Measurements from ENCODE around the gene KRTAP2-3. TPM values are rescaled to one million over a fixed set of nuclear protein-coding genes. Genes with fewer than 3 reads are reported as not detected.

KRTAP2-3 gene
- total RNA-seq, 4 donors from 2014 or later, result not detected

GRCh38 chr17:41024697-41025096 is 35.2 kb downstream of the KRTAP2-3 start:
- Histone ChIP-seq H3K36me3 (no peaks in the 10 kb centered on the region), H3K4me3 (no peak overlapping the region), H3K9me3 (peaks cover 0 to 4% (median 0%) of the 10 kb centered on the region in 3 donors), H3K27ac (no peak overlapping the region), H3K4me1 (no peaks in the 10 kb centered on the region), H3K27me3 (peaks cover 22% of the 10 kb centered on the region)
- ATAC-seq, result no peak
- 74 to 97% methylated on average over 3 of the region's 3 CpGs for WGBS, 2 donors (ENCODE audit: low coverage in 1 of 2)
- TF ChIP-seq POLR2A (IDR thresholded peaks at IDR 0.05), result no peak

- no peak for ATAC-seq
- H3K9me3 ChIP-seq, result peaks cover 0 to 4% (median 0%) of the 10 kb centered on the region in 3 donors
- no peak overlapping the region for H3K4me3 ChIP-seq
- no peak for TF ChIP-seq EP300 (IDR thresholded peaks at IDR 0.05)
- H3K36me3 ChIP-seq, result no peaks in the 10 kb centered on the region
- H3K27ac ChIP-seq, result no peak overlapping the region
- no peaks in the 10 kb centered on the region for H3K4me1 ChIP-seq
- H3K27me3 ChIP-seq, result peaks cover 4% of the 10 kb centered on the region
Observed at GRCh38 chr17:41020336-41020735, 39.6 kb downstream of the KRTAP2-3 start.

- WGBS, 2 donors (ENCODE audit: low coverage in 1 of 2), result 71 to 93% methylated on average over 1 to 2 of the region's 3 CpGs
- Histone ChIP-seq H3K36me3 (no peaks in the 10 kb centered on the region), H3K4me1 (no peaks in the 10 kb centered on the region), H3K9me3 (peaks cover 0 to 4% (median 0%) of the 10 kb centered on the region in 3 donors), H3K4me3 (no peak overlapping the region), H3K27me3 (peaks cover 4% of the 10 kb centered on the region), H3K27ac (no peak overlapping the region)
- ATAC-seq, result no peak
- TF ChIP-seq, protein P1, sequence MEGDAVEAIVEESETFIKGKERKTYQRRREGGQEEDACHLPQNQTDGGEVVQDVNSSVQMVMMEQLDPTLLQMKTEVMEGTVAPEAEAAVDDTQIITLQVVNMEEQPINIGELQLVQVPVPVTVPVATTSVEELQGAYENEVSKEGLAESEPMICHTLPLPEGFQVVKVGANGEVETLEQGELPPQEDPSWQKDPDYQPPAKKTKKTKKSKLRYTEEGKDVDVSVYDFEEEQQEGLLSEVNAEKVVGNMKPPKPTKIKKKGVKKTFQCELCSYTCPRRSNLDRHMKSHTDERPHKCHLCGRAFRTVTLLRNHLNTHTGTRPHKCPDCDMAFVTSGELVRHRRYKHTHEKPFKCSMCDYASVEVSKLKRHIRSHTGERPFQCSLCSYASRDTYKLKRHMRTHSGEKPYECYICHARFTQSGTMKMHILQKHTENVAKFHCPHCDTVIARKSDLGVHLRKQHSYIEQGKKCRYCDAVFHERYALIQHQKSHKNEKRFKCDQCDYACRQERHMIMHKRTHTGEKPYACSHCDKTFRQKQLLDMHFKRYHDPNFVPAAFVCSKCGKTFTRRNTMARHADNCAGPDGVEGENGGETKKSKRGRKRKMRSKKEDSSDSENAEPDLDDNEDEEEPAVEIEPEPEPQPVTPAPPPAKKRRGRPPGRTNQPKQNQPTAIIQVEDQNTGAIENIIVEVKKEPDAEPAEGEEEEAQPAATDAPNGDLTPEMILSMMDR (IDR thresholded peaks at IDR 0.05), result no peak
- no peak for TF ChIP-seq POLR2AphosphoS5 (IDR thresholded peaks at IDR 0.05)
- TF ChIP-seq EP300 (IDR thresholded peaks at IDR 0.05), result no peak
- no peak for TF ChIP-seq POLR2A (IDR thresholded peaks at IDR 0.05)
Observed at GRCh38 chr17:41019415-41019814, 40.5 kb downstream of the KRTAP2-3 start.

- Histone ChIP-seq H3K4me3 (no peak overlapping the region), H3K27me3 (peaks cover 4% of the 10 kb centered on the region), H3K9me3 (peaks cover 0 to 4% (median 0%) of the 10 kb centered on the region in 3 donors), H3K36me3 (no peaks in the 10 kb centered on the region), H3K27ac (no peak overlapping the region), H3K4me1 (no peaks in the 10 kb centered on the region)
- 61 to 78% methylated on average over 2 to 3 of the region's 3 CpGs for WGBS, 2 donors (ENCODE audit: low coverage in 1 of 2)
- no peak for ATAC-seq
- TF ChIP-seq POLR2AphosphoS5 (IDR thresholded peaks at IDR 0.05), result no peak
- TF ChIP-seq POLR2A (IDR thresholded peaks at IDR 0.05), result no peak
- TF ChIP-seq, protein P1 (IDR thresholded peaks at IDR 0.05), result no peak
- no peak for TF ChIP-seq EP300 (IDR thresholded peaks at IDR 0.05)
Observed at GRCh38 chr17:41018541-41018940, 41.4 kb downstream of the KRTAP2-3 start.

- H3K4me3 ChIP-seq, result no peak overlapping the region
- peaks cover 4% of the 10 kb centered on the region for H3K27me3 ChIP-seq
- H3K36me3 ChIP-seq, result no peaks in the 10 kb centered on the region
- H3K27ac ChIP-seq, result no peak overlapping the region
- no peaks in the 10 kb centered on the region for H3K4me1 ChIP-seq
- no peak for ATAC-seq
- TF ChIP-seq, protein P1 (IDR thresholded peaks at IDR 0.05), result no peak
- TF ChIP-seq POLR2AphosphoS5 (IDR thresholded peaks at IDR 0.05) (no peak), POLR2A (IDR thresholded peaks at IDR 0.05) (no peak), EP300 (IDR thresholded peaks at IDR 0.05) (no peak)
- H3K9me3 ChIP-seq, result peaks cover 0 to 4% (median 0%) of the 10 kb centered on the region in 3 donors
- WGBS, 2 donors (ENCODE audit: low coverage in 1 of 2), result 71 to 87% methylated on average over 5 to 10 of the region's 13 CpGs
Observed at GRCh38 chr17:41016578-41017215, 43.2 kb downstream of the KRTAP2-3 start.

- Histone ChIP-seq H3K27ac (no peak overlapping the region), H3K4me1 (no peaks in the 10 kb centered on the region), H3K36me3 (no peaks in the 10 kb centered on the region), H3K4me3 (no peak overlapping the region), H3K27me3 (peaks cover 4% of the 10 kb centered on the region), H3K9me3 (no peaks in the 10 kb centered on the region)
- no peak for ATAC-seq
- whole genome bisulfite sequencing, 2 donors (ENCODE audit: low coverage in 1 of 2), result 63 to 73% methylated on average over 6 to 7 of the region's 7 CpGs
- TF ChIP-seq, protein P1 (IDR thresholded peaks at IDR 0.05), result no peak
- no peak for TF ChIP-seq POLR2AphosphoS5 (IDR thresholded peaks at IDR 0.05)
- no peak for TF ChIP-seq EP300 (IDR thresholded peaks at IDR 0.05)
- TF ChIP-seq POLR2A (IDR thresholded peaks at IDR 0.05), result no peak
Observed at GRCh38 chr17:41015454-41015853, 44.5 kb downstream of the KRTAP2-3 start.

Measured in gastroesophageal sphincter (tissue), 4 donors.